ENCODE results near the gene RPS6KB2.

- TF ChIP-seq, protein P1, sequence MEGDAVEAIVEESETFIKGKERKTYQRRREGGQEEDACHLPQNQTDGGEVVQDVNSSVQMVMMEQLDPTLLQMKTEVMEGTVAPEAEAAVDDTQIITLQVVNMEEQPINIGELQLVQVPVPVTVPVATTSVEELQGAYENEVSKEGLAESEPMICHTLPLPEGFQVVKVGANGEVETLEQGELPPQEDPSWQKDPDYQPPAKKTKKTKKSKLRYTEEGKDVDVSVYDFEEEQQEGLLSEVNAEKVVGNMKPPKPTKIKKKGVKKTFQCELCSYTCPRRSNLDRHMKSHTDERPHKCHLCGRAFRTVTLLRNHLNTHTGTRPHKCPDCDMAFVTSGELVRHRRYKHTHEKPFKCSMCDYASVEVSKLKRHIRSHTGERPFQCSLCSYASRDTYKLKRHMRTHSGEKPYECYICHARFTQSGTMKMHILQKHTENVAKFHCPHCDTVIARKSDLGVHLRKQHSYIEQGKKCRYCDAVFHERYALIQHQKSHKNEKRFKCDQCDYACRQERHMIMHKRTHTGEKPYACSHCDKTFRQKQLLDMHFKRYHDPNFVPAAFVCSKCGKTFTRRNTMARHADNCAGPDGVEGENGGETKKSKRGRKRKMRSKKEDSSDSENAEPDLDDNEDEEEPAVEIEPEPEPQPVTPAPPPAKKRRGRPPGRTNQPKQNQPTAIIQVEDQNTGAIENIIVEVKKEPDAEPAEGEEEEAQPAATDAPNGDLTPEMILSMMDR (IDR thresholded peaks at IDR 0.05): no peak
- TF ChIP-seq EP300 (IDR thresholded peaks at IDR 0.05; ENCODE audit: low read depth) (no peak), POLR2A (IDR thresholded peaks at IDR 0.05) (no peak)
Measured at GRCh38 chr11:67405196-67405567, 23.1 kb upstream of the RPS6KB2 start.
